IPS-11a (cell line): ENCODE results near the gene IFNGR1.

Experiments
- H3K4me3 ChIP-seq: one replicate; pipeline ENCODE4 v1.5.1; 2013; ENCODE audit warnings: low read depth, low read length, control low read depth

Gene IFNGR1

GRCh38 chr6:137156650-137157049 is 62.5 kb downstream of the IFNGR1 start:
- no peak overlapping the region for H3K4me3 ChIP-seq

- H3K4me3 ChIP-seq: no peak overlapping the region
These were observed 63.4 kb downstream of the IFNGR1 start for GRCh38 chr6:137155830-137156229.

- H3K4me3 ChIP-seq: no peak overlapping the region
These were observed 69.1 kb downstream of the IFNGR1 start for GRCh38 chr6:137150072-137150471.

GRCh38 chr6:137149035-137149393 is 70.2 kb downstream of the IFNGR1 start:
- no peak overlapping the region for H3K4me3 ChIP-seq

GRCh38 chr6:137148306-137149034 is 70.7 kb downstream of the IFNGR1 start:
- no peak overlapping the region for H3K4me3 ChIP-seq
